CD1c-positive myeloid dendritic cell (primary cell): ENCODE data around the gene SYMPK.

Experiments used
- DNase-seq: peaks from one replicate; pipeline ENCODE4 v3.0.0-alpha.2; 2016; ENCODE audit errors: extremely low spot score

The SYMPK gene

DNA sequence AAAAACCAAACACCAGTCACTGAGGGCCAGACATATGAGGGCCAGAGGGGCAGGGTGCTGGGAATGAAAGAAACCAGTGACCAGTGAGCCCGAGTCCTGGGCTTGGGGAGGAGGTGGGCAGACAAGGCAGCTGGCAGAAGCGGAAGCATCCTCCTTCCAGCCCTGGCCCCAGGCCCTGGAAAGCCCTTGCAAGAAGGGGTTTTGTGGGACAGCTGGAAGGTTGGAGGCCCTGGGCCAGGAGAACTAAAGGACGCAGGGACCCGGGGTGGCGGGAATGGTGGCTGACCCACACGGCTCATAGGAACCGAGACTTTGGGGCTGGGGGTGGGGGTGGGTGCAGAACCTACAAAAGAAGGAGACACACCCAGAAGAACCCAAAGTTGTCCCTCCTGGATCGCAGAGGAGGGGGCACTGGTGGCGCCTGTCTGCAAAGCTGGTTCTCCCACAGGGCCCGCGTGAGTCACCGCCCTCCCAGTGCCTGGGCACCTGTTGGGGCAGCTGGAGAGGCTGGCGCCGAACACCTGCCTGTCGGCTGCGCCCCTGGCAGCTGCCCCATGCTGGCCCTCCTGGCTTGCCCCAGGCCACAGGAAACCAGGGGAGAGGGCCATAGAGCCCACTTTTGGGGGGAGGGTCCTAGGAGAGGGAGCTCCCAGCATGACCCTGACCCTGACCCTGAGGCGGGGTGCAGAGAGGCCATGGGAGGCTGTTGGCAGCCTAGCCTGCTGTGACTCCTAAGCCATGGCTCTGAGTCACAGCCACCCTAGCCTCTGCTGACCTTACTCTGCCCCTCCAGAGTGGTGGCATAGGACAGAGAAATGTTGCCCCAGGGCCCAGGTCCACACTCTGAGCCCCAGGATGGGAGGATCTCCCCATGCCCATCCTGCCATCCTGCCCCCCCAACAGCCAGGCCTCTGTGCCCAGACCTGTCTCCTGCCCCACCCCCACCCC is 81.5 kb downstream of the SYMPK start:
- peak; percentile 14 for DNase-seq

GRCh38 chr19:45780448-45781213 is 82.3 kb downstream of the SYMPK start:
- no peak for DNase-seq

DNA sequence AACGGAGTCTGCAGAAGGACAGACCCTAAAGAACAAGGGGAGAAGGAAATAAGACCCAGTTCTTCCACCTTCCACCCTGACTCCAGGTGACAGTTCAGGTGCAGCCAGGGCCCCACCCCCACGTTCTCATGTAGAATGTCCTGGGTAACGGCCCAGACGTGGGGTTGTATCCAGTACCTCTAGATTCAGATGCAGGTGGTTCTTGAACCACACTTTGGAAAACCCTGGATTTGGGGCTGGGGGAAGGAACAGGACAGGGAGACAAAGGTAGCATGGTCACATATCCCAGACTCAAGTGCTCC is 82.8 kb downstream of the SYMPK start:
- no peak for DNase-seq

GRCh38 chr19:45779231-45780145 is 83.5 kb downstream of the SYMPK start:
- peak; percentile 80 for DNase-seq

GRCh38 chr19:45778010-45778661 is 84.8 kb downstream of the SYMPK start:
- no peak for DNase-seq

GRCh38 chr19:45777395-45777961 is 85.5 kb downstream of the SYMPK start:
- DNase-seq: no peak

DNA sequence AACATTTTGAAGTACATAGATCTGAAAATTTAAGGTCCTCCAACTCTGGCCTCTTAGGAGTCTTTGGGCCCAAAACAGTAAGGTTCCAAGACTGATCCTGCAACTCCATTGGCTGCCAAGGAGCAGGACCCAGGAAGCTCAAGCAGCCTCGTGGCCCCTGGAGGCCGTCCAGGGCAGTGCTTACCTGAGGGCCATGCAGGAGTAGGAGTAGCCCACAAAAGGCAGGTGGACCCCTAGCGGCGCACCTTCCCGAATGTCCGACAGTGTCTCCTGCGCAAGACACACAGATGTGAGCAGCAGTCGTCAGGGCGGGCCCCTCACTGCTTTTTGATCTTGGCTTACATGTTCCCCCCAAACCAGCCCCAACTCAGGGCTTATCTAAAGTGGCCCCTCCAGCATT is 88.2 kb downstream of the SYMPK start:
- DNase-seq: no peak

GRCh38 chr19:45773384-45773783 is 89.6 kb downstream of the SYMPK start:
- no peak for DNase-seq

DNA sequence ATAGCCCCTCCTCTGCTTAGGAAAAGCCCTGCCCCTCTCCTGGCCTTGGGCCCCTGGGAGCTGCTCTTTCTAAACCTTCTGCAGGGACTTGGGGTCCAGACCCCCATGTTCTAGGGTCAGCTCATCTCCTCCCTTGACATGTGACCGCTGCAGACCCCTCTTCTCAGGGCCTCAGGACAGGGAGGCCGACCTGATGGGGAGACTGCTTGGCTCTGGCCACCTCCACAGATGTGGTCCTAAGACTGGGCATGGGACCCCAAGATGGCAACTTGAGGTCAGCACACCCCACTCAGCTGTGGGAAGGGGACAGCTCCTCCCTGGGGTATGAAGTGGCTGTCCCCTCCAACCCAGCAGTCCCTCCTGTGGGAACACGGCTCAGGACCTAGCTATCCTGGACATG is 90.0 kb downstream of the SYMPK start:
- DNase-seq: no peak

- DNase-seq: no peak
Observed at GRCh38 chr19:45772130-45772840, 90.7 kb downstream of the SYMPK start.

DNA sequence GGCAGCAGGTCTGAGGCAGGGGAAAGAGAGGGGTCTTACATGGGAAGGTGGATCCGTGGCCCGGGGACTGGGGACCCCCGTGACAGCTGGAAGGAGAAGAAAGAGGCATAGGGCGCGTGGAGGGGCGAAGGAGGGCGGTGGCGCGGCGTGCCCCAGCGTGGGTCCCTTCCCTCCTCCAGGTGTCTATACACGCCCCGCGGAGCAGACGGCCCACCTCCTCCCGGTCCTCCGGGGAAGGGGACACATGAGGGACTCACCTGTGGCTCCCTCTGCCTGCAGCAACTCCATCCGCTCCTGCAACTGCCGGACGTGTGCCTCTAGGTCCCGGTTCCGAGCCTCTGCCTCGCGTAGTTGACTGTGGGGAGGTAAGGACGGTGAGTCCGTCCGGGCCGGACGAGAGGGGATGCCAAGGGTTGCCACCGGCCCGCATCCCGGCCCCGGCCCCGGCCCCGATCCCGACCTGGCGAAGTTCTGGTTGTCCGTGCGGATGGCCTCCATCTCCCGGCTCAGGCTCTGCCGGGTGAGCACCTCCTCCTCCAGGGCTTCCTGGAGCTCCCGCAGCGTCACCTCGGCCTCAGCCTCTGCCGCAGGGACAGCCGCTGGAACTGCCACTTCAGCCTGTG is 91.5 kb downstream of the SYMPK start:
- DNase-seq: no peak

DNA sequence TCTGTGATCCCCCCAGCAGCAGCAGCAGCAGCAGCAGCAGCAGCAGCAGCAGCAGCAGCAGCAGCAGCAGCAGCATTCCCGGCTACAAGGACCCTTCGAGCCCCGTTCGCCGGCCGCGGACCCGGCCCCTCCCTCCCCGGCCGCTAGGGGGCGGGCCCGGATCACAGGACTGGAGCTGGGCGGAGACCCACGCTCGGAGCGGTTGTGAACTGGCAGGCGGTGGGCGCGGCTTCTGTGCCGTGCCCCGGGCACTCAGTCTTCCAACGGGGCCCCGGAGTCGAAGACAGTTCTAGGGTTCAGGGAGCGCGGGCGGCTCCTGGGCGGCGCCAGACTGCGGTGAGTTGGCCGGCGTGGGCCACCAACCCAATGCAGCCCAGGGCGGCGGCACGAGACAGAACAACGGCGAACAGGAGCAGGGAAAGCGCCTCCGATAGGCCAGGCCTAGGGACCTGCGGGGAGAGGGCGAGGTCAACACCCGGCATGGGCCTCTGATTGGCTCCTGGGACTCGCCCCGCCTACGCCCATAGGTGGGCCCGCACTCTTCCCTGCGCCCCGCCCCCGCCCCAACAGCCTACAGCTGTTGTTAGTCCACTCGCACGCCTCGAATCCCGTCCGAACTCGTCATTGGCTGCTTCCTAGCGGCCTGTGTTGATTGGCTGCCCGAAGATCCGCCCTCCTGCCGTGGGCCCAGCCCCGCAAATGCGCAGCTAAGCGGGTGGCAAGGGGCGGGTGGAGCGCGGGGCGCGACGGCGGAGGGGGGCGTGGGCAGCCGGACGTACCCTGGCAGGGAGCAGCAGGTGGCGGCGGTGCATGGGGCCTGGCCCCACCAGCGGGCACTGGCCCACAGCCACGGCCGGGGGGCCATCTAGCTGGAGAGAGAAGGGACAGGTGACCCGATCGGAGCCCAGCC is 92.5 kb downstream of the SYMPK start:
- DNase-seq: peak; percentile 96

- DNase-seq: peak; percentile 56
Observed at GRCh38 chr19:45769821-45770191, 93.1 kb downstream of the SYMPK start.

DNA sequence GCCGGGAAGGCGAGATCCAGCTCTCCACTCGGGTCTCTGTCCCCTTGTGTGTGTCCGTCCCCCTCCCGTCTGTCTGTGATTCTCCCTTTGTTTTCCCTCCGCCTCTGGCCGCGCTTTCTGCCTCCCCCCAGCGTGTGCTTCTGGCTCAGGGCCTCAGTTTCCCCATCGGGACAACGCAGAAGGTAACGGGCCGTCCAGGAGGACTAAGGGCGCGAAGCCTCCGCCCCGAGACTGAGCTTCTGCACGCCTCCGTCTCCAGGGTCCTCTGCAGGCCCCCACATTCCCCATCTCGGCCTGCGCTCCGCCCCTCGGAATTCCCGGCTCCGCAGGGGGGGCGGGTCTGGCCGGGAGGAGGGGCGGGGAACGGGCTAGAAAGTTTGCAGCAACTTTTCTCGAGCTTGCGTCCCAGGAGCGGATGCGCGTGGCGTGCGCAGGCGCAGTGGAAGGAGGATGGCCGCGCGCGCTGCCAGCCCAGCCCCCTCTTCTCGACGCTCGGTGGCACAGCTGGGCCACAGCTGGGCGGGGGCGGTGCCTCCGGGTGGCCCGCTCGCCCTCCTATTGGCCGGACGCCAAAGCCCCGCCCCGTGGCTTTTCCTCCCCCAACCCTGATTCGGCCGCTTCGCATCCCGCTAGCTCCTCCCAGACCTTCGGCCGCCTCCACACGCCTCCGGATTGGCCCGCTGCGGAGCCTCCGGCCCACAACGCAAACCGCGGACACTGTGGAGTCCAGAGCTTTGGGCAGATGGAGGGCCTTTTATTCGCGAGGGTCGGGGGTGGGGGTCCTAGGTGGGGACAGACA is 93.8 kb downstream of the SYMPK start, which contains the start of gene SIX5:
TSS of gene SIX5 (minus strand) at position 269 of the 799 bp plus-strand sequence. CDS start 408 bp downstream, outside the sequence.
- DNase-seq: peak; percentile 96

DNA sequence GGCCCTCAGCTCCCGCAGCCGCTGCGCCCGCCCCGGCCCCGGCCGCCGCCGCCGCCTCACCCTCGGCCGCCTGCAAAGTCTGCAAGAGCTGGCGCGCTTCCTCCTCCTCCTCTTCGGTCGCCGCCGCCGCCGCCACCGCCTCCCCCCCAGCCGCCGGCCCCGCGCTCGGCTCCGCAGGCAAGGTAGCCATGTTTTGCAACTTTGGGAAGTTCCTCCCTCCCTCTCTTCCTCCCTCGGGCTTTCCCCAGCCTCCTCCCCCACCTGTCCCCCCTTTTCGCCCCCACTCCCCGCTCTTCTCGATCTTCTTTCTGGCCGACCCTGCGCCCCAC is 94.3 kb downstream of the SYMPK start:
- peak; percentile 64 for DNase-seq

- DNase-seq: peak; percentile 18
Observed at GRCh38 chr19:45767881-45768654, 94.9 kb downstream of the SYMPK start.

GRCh38 chr19:45767410-45767880 is 95.5 kb downstream of the SYMPK start:
- DNase-seq: no peak
